DOHH2 (cell line): ENCODE results near the gene TXNRD2.

Experiments used
- EZH2phosphoT487 ChIP-seq: fragments of 200-600 bp; sonication (generic); IDR thresholded peaks from 2 replicates; pipeline ENCODE4 v1.6.1; 2017; ENCODE audit warnings: borderline replicate concordance, mild to moderate bottlenecking, antibody characterized with exemption, low read length, moderate library complexity, mixed read lengths
- TF ChIP-seq, protein P1 (sequence below): fragments of 200-600 bp; sonication (generic); IDR thresholded peaks from one replicate; pipeline ENCODE4 v1.5.1; 2014; ENCODE audit warnings: antibody characterized with exemption, mild to moderate bottlenecking, low read depth, low read length; ENCODE audit not compliant: poor library complexity, severe bottlenecking

DNA sequence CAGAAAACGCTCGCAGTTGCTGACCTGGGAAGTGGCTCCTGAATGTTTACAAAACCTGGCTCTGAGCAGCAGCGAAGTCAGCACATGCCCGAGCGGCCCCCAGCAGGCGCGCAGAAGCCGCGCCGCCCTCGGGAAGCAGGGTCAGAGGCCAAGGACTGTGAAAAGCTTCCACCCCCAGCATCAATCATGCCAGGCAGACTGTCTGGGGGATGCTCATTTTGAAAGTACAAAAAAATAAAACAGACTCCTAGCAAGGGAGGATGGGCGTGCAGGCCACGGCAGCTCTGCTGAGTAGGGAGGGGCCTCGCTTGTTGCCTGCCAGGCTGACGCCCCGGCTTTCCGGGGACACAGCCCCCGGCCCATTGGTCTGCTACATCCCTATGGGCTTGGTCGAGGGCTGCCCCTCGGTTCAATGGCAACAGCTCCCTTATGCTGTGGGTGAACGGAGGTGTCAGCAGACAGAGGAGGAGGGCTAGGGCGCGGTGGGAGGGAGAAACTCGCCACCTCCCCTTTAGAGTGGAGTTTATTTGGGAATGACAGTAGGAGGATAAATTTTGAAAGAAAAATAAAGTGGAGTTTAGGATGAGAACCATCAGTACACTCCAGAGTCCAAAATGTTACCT, 49.2 kb downstream of the TXNRD2 start:
- TF ChIP-seq, protein P1, sequence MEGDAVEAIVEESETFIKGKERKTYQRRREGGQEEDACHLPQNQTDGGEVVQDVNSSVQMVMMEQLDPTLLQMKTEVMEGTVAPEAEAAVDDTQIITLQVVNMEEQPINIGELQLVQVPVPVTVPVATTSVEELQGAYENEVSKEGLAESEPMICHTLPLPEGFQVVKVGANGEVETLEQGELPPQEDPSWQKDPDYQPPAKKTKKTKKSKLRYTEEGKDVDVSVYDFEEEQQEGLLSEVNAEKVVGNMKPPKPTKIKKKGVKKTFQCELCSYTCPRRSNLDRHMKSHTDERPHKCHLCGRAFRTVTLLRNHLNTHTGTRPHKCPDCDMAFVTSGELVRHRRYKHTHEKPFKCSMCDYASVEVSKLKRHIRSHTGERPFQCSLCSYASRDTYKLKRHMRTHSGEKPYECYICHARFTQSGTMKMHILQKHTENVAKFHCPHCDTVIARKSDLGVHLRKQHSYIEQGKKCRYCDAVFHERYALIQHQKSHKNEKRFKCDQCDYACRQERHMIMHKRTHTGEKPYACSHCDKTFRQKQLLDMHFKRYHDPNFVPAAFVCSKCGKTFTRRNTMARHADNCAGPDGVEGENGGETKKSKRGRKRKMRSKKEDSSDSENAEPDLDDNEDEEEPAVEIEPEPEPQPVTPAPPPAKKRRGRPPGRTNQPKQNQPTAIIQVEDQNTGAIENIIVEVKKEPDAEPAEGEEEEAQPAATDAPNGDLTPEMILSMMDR, result no peak
- no peak for TF ChIP-seq EZH2phosphoT487
